Sciatic nerve (tissue), 2 donors: ENCODE results near the gene SLC25A22. TPM values are rescaled to one million over a fixed set of nuclear protein-coding genes. Genes with fewer than 3 reads are reported as not detected.
A peak's percentile ranks its signal among the peaks of the same experiment; 100 is the strongest.

Experiments
- ATAC-seq: fragments of 200-7000 bp; cut with Tn5 transposase; one replicate; pipeline ENCODE4 v1.9.1; 2020; ENCODE audit warnings: mild to moderate bottlenecking, moderate library complexity
- DNase-seq: peaks from one replicate; pipeline ENCODE4 v3.0.0-alpha.2; 2020; ENCODE audit warnings: low spot score
- intact Hi-C: fragments of 100-400 bp; cut with DNase I; formaldehyde crosslinking; loops from one replicate; pipeline ENCODE4 v1.14.2; 2022
- total RNA-seq: library from RNA; stranded (reverse); fragmentation: NEBNext Ultra II Directional; extraction: Animal tissue kit (Norgen Biotek cat#: 25700); gene quantifications from one replicate; pipeline ENCODE4 v1.2.1, GENCODE V29; 2021
- donor health status: DM: no; HTN: no; CAD: no.
- donor health status: DM: no; HTN: no; CAD: no.

The SLC25A22 gene
- total RNA-seq, 1 donor from 2014 or later: 7.2 TPM

DNA sequence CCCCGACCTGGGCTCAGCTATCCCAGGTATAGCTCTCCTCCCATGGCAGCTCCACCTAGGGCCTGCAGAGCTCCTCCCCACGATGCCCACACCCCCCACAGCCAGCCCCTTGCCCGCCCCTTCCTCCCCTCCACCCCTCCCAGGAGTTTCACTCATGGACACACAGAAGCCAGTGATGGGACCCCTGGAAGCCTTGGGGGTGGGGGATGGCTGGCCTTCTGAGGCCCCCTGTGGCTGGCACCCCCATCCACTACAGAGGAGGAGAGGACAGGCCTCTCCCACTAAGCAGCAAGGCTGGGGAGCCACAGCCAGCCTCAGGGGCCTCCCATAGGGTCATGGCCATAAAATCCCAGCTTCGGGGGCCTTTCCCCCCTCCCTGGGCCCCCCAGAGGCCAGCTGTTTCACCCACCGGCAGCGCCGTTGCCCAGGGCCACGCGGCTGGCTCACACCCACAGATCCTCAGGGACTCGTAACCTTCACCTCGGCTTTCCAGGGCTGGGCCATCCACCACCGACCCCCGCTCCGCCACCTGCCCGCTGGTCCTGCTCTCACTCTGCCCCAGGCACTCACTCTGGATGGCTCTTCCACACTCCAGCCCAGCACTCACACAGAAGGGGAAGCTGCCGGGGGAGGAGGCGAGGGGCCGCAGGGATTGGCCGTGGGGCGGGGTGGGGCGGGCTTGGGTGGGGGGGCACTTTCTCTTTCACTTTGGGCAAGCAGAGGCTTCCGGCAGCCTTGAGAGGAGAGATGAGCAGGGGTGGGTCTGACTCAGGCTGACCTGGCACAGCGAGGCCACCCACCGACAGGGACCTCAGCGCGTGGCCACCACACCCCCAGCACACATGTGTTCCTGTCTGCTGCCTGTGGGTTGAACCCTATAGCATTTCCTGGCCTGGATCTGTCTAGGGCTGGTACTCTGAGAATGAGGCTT is 2.2 kb downstream of the SLC25A22 start:
- ATAC-seq (peak; percentile 76), DNase-seq (peak; percentile 82)
- intact Hi-C loops: loop anchor here (10.0 kb wide), 1 partner anchor 131 kb away; no protein-coding TSS in a partner anchor

- DNase-seq (no peak), ATAC-seq (no peak)
- intact Hi-C loops: loop anchor here (10.0 kb wide), 1 partner anchor 130 kb away; no protein-coding TSS in a partner anchor
These were observed 3.1 kb downstream of the SLC25A22 start for GRCh38 chr11:794766-795633.

DNA sequence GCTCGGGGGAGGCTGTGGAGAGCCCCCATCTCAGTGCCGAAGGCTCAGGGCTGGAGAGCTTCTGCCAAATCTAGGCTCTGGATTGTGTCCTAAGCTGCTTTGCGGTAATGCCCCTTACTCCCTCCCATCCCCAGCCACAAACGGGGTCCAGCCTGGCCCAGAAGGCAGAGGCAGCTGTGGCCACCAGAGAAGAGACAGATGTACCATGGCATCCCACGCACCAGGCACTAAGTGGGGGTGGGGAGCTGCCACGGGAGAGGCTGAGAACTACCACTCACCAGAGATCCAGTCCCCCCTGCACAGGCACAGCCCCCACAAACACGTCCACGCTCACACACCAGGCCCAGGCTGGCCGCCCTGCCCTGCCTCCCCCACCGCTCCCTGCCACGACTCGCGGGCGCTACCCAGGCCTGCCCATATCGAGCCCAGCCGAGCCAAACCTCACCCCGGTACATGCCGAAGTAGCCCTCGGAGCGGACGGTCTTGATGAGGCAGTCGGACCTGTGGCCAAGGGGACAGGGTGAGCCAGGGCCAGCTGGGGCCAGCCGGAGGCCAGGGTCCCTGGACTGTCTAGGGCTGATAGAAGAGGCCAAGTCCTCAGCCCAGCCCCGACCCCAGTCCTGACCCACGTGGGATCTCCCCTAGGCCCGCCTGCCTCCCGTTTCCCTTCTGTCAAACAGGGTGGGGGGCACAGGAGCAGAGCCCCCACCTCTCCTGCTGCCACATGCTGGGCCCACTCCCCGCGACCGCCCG is 3.9 kb downstream of the SLC25A22 start:
- ATAC-seq (no peak), DNase-seq (no peak)
- intact Hi-C loops: loop anchor here (10.0 kb wide), 1 partner anchor 129 kb away; no protein-coding TSS in a partner anchor

- DNase-seq: no peak
- intact Hi-C loops: loop anchor here (10.0 kb wide), 1 partner anchor 129 kb away; no protein-coding TSS in a partner anchor
These were observed 4.5 kb downstream of the SLC25A22 start for GRCh38 chr11:793556-793955.

GRCh38 chr11:792873-793272 is 5.2 kb downstream of the SLC25A22 start:
- no peak for DNase-seq
- intact Hi-C loops: loop anchor here (10.0 kb wide), 1 partner anchor 128 kb away; no protein-coding TSS in a partner anchor
- no peak for ATAC-seq

More at GRCh38 chr11:793556-793955, 4.5 kb downstream of the SLC25A22 start:
- ATAC-seq: no peak

DNA sequence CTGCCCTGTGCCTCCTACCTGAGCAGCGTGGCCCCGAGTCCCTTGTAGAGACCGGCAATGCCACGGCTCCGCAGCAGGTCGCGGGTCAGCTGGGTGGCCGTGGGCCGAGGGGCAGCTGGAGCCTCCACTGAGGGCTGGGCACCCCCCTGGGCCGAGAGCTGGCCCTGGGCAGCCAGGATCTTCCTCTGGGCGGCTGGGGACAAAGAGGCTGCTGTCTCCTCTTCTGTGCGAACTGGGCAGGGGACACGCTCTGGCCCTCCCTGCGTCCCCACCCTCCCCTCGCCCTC is 5.6 kb downstream of the SLC25A22 start:
- intact Hi-C loops: loop anchor here (10.0 kb wide), 1 partner anchor 128 kb away; no protein-coding TSS in a partner anchor
- ATAC-seq (no peak), DNase-seq (no peak)

GRCh38 chr11:791658-792534 is 6.2 kb downstream of the SLC25A22 start:
- no peak for DNase-seq
- ATAC-seq: no peak
- intact Hi-C loops: loop anchor here (10.0 kb wide), 1 partner anchor 127 kb away; no protein-coding TSS in a partner anchor

DNA sequence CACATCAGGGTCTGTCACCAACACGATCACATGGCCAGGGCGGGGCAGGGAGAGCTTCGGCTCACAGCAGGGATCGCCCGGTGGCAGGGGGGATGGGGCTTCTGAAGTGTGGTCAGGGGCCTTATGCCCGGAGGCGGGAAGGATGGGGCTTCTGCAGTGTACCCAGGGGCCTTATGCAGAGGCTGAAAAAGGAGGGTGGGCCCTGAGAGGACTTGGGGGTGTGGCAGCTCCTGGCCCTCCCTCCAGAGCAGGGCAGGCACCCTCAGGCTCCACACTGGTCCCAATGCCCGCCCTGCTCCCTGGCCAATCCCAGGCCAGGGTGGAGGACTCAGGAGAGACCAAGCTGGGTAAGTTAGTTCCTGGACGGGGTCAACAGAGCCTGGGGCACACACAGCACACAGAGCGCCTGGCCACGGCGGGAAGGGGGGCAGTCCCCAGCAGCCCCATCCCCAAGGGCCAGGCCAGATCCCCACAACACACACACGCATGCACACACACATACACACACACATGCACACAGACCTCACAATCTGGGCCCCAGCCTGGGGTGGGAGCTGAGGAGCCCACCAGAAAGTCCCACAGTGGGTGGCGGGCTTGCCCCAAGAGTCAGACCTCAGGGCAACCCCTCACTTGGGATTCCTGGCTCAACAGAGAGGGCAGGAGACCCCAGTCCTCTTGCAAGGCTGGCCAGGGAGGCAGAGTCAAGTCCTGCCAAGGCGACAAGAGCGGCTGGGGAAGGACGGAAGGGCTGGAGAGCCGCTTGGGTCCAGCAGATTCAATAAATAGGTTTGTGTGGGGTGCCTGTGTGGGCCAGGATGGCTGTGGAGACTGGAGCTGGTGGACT is 7.1 kb downstream of the SLC25A22 start:
- no peak for DNase-seq
- intact Hi-C loops: loop anchor here (10.0 kb wide), 1 partner anchor 126 kb away; no protein-coding TSS in a partner anchor

GRCh38 chr11:789943-790342 is 8.1 kb downstream of the SLC25A22 start, which contains the start of gene CEND1:
Gene CEND1, minus strand, starts transcription at chr11:790090. Its CDS starts 1,514 bp downstream, at chr11:788576.
- intact Hi-C loops: loop anchor here (10.0 kb wide), 1 partner anchor 125 kb away; no protein-coding TSS in a partner anchor
- ATAC-seq (no peak), DNase-seq (no peak)

More for the DNA sequence above, 7.1 kb downstream of the SLC25A22 start:
- ATAC-seq: peak; percentile 1

GRCh38 chr11:788953-789940 is 8.8 kb downstream of the SLC25A22 start:
- no peak for DNase-seq
- no peak for ATAC-seq
- intact Hi-C loops: no loop called here

DNA sequence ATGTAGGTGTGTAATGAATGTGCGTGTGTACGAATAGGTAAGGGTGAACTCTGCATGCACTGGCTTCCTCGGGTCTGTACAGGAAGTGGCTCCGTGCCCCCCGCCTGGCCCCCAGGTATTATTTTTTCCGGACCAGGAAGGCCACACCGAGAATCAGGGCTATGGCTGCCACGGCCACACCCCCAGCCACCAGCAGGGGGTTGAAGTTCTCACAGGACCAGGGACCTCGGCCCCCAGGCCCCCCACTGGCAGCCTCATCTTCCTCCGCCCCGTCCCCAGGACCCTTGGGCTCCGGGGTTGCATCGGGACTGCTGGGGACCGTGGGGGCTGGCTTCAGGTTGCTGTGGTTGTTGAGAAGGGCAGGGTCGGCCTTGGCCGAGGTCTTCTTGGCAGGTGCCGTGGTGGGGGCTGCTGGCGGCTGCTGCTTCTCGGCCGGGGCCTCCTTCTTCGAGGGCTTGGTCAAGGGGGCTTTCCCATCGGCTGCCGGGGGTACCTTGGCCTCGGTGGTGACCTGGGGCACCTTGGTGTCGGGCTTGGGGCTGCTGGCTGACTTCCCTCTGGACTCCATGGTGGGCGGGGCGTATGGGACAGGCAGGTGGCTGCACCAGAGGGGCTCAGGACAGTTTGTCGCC is 10.0 kb downstream of the SLC25A22 start:
- no peak for DNase-seq
- intact Hi-C loops: no loop called here
- no peak for ATAC-seq

DNA sequence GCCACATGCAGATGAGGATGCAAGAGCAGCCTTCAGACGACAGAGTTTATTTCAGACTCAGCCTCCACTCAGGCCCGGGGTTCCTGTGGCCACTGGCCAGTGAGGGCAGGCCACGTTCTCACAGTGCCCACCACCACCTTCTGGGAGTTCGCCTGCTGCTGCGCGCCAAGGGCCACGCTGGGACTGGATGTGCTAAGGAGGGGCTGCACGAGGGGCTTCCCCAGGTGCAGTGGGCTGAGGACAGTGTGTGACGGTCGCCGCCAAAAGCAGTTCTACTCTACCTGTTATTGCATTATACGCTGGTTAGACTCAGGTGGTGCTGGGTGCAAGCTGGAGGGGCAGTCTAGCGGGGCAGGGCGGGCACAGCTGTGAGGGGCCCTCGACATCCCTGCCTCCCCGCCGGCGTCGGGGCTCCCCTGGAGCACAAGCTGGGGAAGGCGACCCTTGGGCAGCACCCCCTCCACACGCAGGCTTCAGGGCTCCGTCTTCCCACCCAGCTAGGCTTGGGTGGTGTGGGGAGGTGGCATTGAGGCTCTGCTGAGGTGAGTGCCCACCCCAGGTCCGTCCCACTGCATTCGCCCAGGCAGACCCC is 10.9 kb downstream of the SLC25A22 start:
- no peak for ATAC-seq
- intact Hi-C loops: no loop called here

DNA sequence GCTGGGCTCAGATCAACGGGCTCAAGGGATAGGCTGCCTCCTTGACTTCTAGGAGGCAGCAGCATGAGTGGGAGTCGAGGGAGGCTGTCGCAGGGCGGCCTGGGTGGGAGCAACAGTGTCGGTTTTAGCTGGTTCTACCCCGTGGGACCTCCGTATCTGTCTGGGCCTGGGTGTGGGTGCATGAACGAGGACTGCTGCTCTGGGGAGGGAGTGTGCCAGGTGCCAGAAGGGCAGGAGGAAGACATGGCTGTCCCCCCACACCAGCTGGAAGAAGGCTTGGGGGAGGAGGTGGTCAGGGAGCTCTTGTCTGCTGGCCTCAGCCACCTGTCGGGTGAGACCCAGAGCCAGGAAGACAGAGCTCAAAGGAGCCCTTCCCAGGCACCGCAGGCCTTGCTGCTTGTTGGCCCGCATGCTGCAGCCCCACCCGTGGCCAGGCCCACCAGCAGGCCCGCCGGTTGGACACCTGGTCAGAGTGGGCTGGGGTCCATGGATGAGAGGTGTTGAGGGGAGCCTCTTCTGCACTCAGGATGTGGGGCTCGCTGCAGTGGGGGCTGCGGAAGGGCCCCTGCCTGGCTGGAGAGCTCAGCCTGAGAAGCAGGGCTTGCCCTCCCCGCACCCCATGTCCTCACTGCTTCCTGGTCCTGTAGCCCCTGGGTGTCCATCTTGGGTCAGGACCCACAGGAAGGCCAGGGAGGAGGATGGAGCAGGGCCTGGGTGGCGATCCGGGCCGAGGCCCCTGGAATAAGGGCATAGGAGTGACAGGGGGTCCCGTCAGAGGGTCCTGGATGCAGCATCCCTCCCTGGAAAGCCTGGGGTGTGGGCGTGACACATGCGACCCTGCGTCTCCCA is 11.6 kb downstream of the SLC25A22 start:
- intact Hi-C loops: no loop called here
- ATAC-seq (no peak), DNase-seq (no peak)

More for the DNA sequence above, 10.9 kb downstream of the SLC25A22 start:
- DNase-seq: no peak

- ATAC-seq (peak; percentile 77), DNase-seq (peak; percentile 83)
- intact Hi-C loops: no loop called here
These were observed 14.5 kb downstream of the SLC25A22 start for GRCh38 chr11:783581-784015.
